H1 (cell line): Measurements from ENCODE around the gene AP2A2. TPM values are rescaled to one million over a fixed set of nuclear protein-coding genes. Genes with fewer than 3 reads are reported as not detected.

ENCODE experiments used
- CTCF ChIA-PET: fragments of 300-600 bp; sonication (Branson Sonifier 250); formaldehyde crosslinking; loops from one replicate; lab custom pipeline; 2021; ENCODE audit not compliant: partially characterized antibody; lab: Charles Lee
- POLR2A ChIA-PET: fragments of 300-600 bp; sonication (Branson Sonifier 250); formaldehyde crosslinking; loops from one replicate; lab custom pipeline; 2021; ENCODE audit warnings: inconsistent platforms; ENCODE audit not compliant: partially characterized antibody; lab: Charles Lee
- DNase-seq, 2 experiments: peaks; one replicate each; pipeline versions ENCODE4 v3.0.0 to v3.0.0-alpha.2; 2010 to 2022; ENCODE audit warnings: low spot score in 2 of 2, low read depth in 1 of 2, mixed read lengths in 1 of 2
- FAIRE-seq: peaks from 2 replicates; lab custom pipeline; 2011; peaks lifted over from hg19 to GRCh38; lab: Jason Lieb, UNC
- H2AFZ ChIP-seq: 2 replicates; pipeline ENCODE4 v1.8.1; 2012; ENCODE audit warnings: low read length, inconsistent platforms
- H2AK5ac ChIP-seq: 2 replicates; pipeline ENCODE4 v1.6.1; 2013; ENCODE audit warnings: low read depth, low read length
- H2BK120ac ChIP-seq: replicated peaks from 2 replicates; pipeline ENCODE3; 2013; ENCODE audit warnings: low read depth, low read length, inconsistent platforms
- H2BK12ac ChIP-seq: 2 replicates; pipeline ENCODE4 v1.6.1; 2013; ENCODE audit warnings: low read depth, low read length
- H2BK15ac ChIP-seq: 2 replicates; pipeline ENCODE4 v1.6.1; 2013; ENCODE audit warnings: low read length
- H2BK20ac ChIP-seq: 2 replicates; pipeline ENCODE4 v1.6.1; 2013; ENCODE audit warnings: low read length
- H2BK5ac ChIP-seq: 2 replicates; pipeline ENCODE4 v1.6.1; 2013; ENCODE audit warnings: low read depth, low read length
- H3K14ac ChIP-seq: 2 replicates; pipeline ENCODE4 v1.6.1; 2013; ENCODE audit warnings: inconsistent platforms; ENCODE audit not compliant: insufficient read length
- H3K18ac ChIP-seq: 2 replicates; pipeline ENCODE4 v1.6.1; 2013; ENCODE audit warnings: low read length; ENCODE audit errors: extremely low read depth
- H3K23ac ChIP-seq: 2 replicates; pipeline ENCODE4 v1.6.1; 2013; ENCODE audit warnings: inconsistent platforms; ENCODE audit not compliant: insufficient read length
- H3K23me2 ChIP-seq: 2 replicates; pipeline ENCODE4 v1.6.1; 2013; ENCODE audit warnings: low read depth, low read length
- H3K27ac ChIP-seq: 2 replicates; pipeline ENCODE4 v1.6.1; 2011; ENCODE audit warnings: low read depth, low read length, inconsistent platforms
- H3K27me3 ChIP-seq, 4 experiments: replicated peaks in 1 of 4; 1 replicate in 1 of 4; 2 replicates in 3 of 4; pipeline versions ENCODE4 v1.6.1 to v1.8.1; 2011 to 2013; ENCODE audit warnings: low read length in 3 of 4, mild to moderate bottlenecking in 3 of 4, inconsistent platforms in 2 of 4, mixed read lengths in 2 of 4, moderate library complexity in 1 of 4; ENCODE audit not compliant: control insufficient read depth in 3 of 4, insufficient read depth in 3 of 4; ENCODE audit errors: extremely low read depth in 1 of 4
- H3K36me3 ChIP-seq, 4 experiments: 2 replicates each; pipeline versions ENCODE4 v1.6.1 to v1.8.1; 2011 to 2013; ENCODE audit warnings: mild to moderate bottlenecking in 4 of 4, low read length in 3 of 4, moderate library complexity in 2 of 4, control low read depth in 1 of 4, inconsistent platforms in 1 of 4; ENCODE audit not compliant: insufficient read depth in 4 of 4, control insufficient read depth in 2 of 4
- H3K4ac ChIP-seq: replicated peaks from 2 replicates; pipeline ENCODE3; 2013; ENCODE audit warnings: low read length, low read depth, mixed read lengths, inconsistent platforms; ENCODE audit not compliant: insufficient read length
- H3K4me1 ChIP-seq, 4 experiments: replicated peaks in 1 of 4; 1 replicate in 1 of 4; 2 replicates in 3 of 4; pipeline versions ENCODE4 v1.6.1 to v1.8.1; 2011 to 2013; ENCODE audit warnings: low read length in 3 of 4, inconsistent platforms in 2 of 4, mixed read lengths in 1 of 4; ENCODE audit not compliant: insufficient read depth in 4 of 4, control insufficient read depth in 3 of 4
- H3K4me2 ChIP-seq, 2 experiments: 2 replicates each; pipeline versions ENCODE4 v1.6.1 to v1.8.1; 2011 to 2013; ENCODE audit warnings: low read depth in 2 of 2, low read length in 2 of 2, control low read depth in 1 of 2, inconsistent platforms in 1 of 2, mild to moderate bottlenecking in 1 of 2; ENCODE audit not compliant: insufficient read depth in 1 of 2
- H3K4me3 ChIP-seq, 4 experiments: fragments of 200-600, 300-600 bp in 1 of 4; sonication (generic), shearing (Covaris generic), sonication (Bioruptor Twin) in 1 of 4; 2 replicates each; pipeline versions ENCODE4 v1.5.1 to v1.8.1; 2011 to 2016; ENCODE audit warnings: low read length in 4 of 4, low read depth in 3 of 4, control low read depth in 2 of 4, inconsistent platforms in 2 of 4, mild to moderate bottlenecking in 2 of 4, mixed read lengths in 1 of 4, moderate library complexity in 1 of 4; ENCODE audit not compliant: insufficient read depth in 2 of 4; ENCODE audit errors: extremely low read depth in 1 of 4
- H3K56ac ChIP-seq: replicated peaks from 2 replicates; pipeline ENCODE3; 2013; ENCODE audit warnings: low read depth, mild to moderate bottlenecking, mixed read lengths, low read length, inconsistent platforms; ENCODE audit not compliant: insufficient read length
- H3K79me1 ChIP-seq: 2 replicates; pipeline ENCODE4 v1.6.1; 2013; ENCODE audit warnings: low read depth, low read length, control low read depth
- H3K79me2 ChIP-seq, 2 experiments: 2 replicates each; pipeline versions ENCODE4 v1.6.1 to v1.8.1; 2012 to 2013; ENCODE audit warnings: low read length in 2 of 2, mild to moderate bottlenecking in 2 of 2, inconsistent platforms in 1 of 2; ENCODE audit not compliant: insufficient read depth in 2 of 2, control insufficient read depth in 1 of 2
- H3K9ac ChIP-seq, 4 experiments: replicated peaks in 1 of 4; 1 replicate in 1 of 4; 2 replicates in 3 of 4; pipeline versions ENCODE4 v1.6.1 to v1.8.1; 2011 to 2013; ENCODE audit warnings: low read depth in 3 of 4, low read length in 3 of 4, control low read depth in 2 of 4, mild to moderate bottlenecking in 2 of 4, moderate library complexity in 2 of 4, inconsistent platforms in 1 of 4; ENCODE audit errors: extremely low read depth in 1 of 4
- H3K9me3 ChIP-seq, 2 experiments: 2 replicates each; pipeline versions ENCODE4 v1.6.1 to v1.8.1; 2012 to 2013; ENCODE audit warnings: mild to moderate bottlenecking in 2 of 2, moderate library complexity in 2 of 2, control low read depth in 1 of 2, inconsistent platforms in 1 of 2, low read depth in 1 of 2, low read length in 1 of 2, mixed read lengths in 1 of 2; ENCODE audit not compliant: insufficient read depth in 2 of 2
- H4K20me1 ChIP-seq, 2 experiments: replicated peaks in 1 of 2; 2 replicates each; pipeline versions ENCODE3 to v1.8.1; 2011 to 2013; ENCODE audit warnings: inconsistent platforms in 2 of 2, low read length in 2 of 2, mild to moderate bottlenecking in 1 of 2; ENCODE audit not compliant: insufficient read depth in 2 of 2, control insufficient read depth in 1 of 2
- H4K5ac ChIP-seq: 2 replicates; pipeline ENCODE4 v1.6.1; 2013; ENCODE audit warnings: low read length, low read depth, mixed read lengths, inconsistent platforms; ENCODE audit not compliant: insufficient read length
- H4K8ac ChIP-seq: 2 replicates; pipeline ENCODE4 v1.8.0; 2013; ENCODE audit warnings: mild to moderate bottlenecking, moderate library complexity, low read length, inconsistent platforms; ENCODE audit not compliant: insufficient read depth; ENCODE audit errors: extremely low read depth
- H4K91ac ChIP-seq: replicated peaks from 2 replicates; pipeline ENCODE3; 2013; ENCODE audit warnings: low read length, mixed read lengths, inconsistent platforms; ENCODE audit not compliant: insufficient read length
- CBX8 ChIP-seq: fragments of 300-800, 300-1000 bp; sonication (generic); IDR thresholded peaks from 2 replicates; pipeline ENCODE4 v1.7.1; 2016; ENCODE audit warnings: low read depth, low read length, borderline replicate concordance
- CHD2 ChIP-seq: IDR thresholded peaks from 2 replicates; pipeline ENCODE4 v1.6.1; 2012; ENCODE audit warnings: low read length, improper control_type of control experiment
- EZH2 ChIP-seq: fragments of 200-600 bp; sonication (generic); IDR thresholded peaks from 2 replicates; pipeline ENCODE4 v1.7.1; 2012; ENCODE audit warnings: low read depth, mild to moderate bottlenecking, moderate library complexity, low read length, inconsistent platforms; ENCODE audit not compliant: severe bottlenecking
- JUND ChIP-seq: IDR thresholded peaks from 2 replicates; pipeline ENCODE4 v1.6.1; 2011; ENCODE audit warnings: mild to moderate bottlenecking, improper control_type of control experiment, low read length
- MAFK ChIP-seq: IDR thresholded peaks from 2 replicates; pipeline ENCODE4 v1.6.1; 2012; ENCODE audit warnings: low read depth, mild to moderate bottlenecking, improper control_type of control experiment, low read length
- RFX5 ChIP-seq: IDR thresholded peaks from 2 replicates; pipeline ENCODE4 v1.6.1; 2011; ENCODE audit warnings: low read depth, low read length, improper control_type of control experiment, borderline replicate concordance
- RNF2 ChIP-seq: fragments of 200-900, 300-1000 bp; sonication (generic); IDR thresholded peaks from 2 replicates; pipeline ENCODE4 v1.7.1; 2016; ENCODE audit warnings: borderline replicate concordance, low read depth, mild to moderate bottlenecking, antibody characterized with exemption, low read length; ENCODE audit not compliant: poor library complexity, severe bottlenecking; ENCODE audit errors: missing control alignments
- SAP30 ChIP-seq: fragments of 300-600 bp; sonication (generic); IDR thresholded peaks from 2 replicates; pipeline ENCODE4 v1.7.1; 2012; ENCODE audit warnings: low read length, moderate library complexity, mild to moderate bottlenecking, inconsistent platforms; ENCODE audit not compliant: insufficient read depth, insufficient replicate concordance
- SIN3A ChIP-seq, 2 experiments: IDR thresholded peaks in 1 of 2; conservative IDR thresholded peaks in 1 of 2; 2 replicates each; pipeline ENCODE4 v1.6.1; 2011 to 2012; ENCODE audit warnings: low read length in 2 of 2, improper control_type of control experiment in 1 of 2, low read depth in 1 of 2, mild to moderate bottlenecking in 1 of 2
- TEAD4 ChIP-seq: IDR thresholded peaks from 2 replicates; pipeline ENCODE4 v1.6.1; 2012; ENCODE audit warnings: low read depth, low read length, inconsistent platforms, mixed read lengths
- YY1 ChIP-seq: IDR thresholded peaks from 2 replicates; pipeline ENCODE4 v1.6.1; 2011; ENCODE audit warnings: low read depth, mild to moderate bottlenecking, low read length
- ZNF274 ChIP-seq: IDR thresholded peaks from 2 replicates; pipeline ENCODE4 v1.7.0; 2012; ENCODE audit warnings: low read length, borderline replicate concordance; ENCODE audit errors: extremely low read depth
- WGBS, 2 experiments: shearing (Covaris generic) in 1 of 2; methylation state at CpG; one replicate each; pipeline versions ENCODE4 v1.1.6 to v1.1.7; 2013 to 2015; ENCODE audit warnings: low lambda C conversion rate in 2 of 2, mixed read lengths in 2 of 2, inconsistent platforms in 1 of 2, low coverage in 1 of 2, missing lambda C conversion rate in 1 of 2; ENCODE audit not compliant: insufficient replicate concordance in 2 of 2, insufficient coverage in 1 of 2, insufficient read length in 1 of 2; ENCODE audit errors: extremely low coverage in 1 of 2, missing lambda C conversion rate in 1 of 2; 5-methylcytosine and 5-hydroxymethylcytosine counted together
- polyA plus RNA-seq, 7 experiments: library from polyadenylated mRNA; depleted of rRNA in 3 of 7; stranded (reverse) in 5 of 7; unstranded in 2 of 7; fragments of >200 nt in 5 of 7; fragments of 200-250 nt in 2 of 7; gene quantifications; 1 replicate in 5 of 7; 2 replicates in 1 of 7; 4 replicates in 1 of 7; pipeline versions ENCODE4 v1.2.1 to v1.2.3, GENCODE V29; 2011 to 2013; ENCODE audit warnings: missing spikeins in 2 of 7, mixed read lengths in 2 of 7
- total RNA-seq: library from RNA; stranded (reverse); fragmentation: NEBNext Ultra II Directional; extraction: Animal tissue kit (Norgen Biotek cat#: 25700); gene quantifications from 2 replicates; pipeline ENCODE4 v1.2.1, GENCODE V29; 2021

The AP2A2 gene
- total and polyA plus RNA-seq, 2 of the 8 experiments (the other 6 are each of a cell fraction or from before 2014, with no cell fraction given), result 50.0 to 65.0 TPM

- TF ChIP-seq TEAD4, result no peak
Observed at GRCh38 chr11:1028291-1028540, 102.5 kb downstream of the AP2A2 start (continued).

GRCh38 chr11:1028616-1029015 is 102.9 kb downstream of the AP2A2 start:
- Histone ChIP-seq H3K4me1 (no peaks in the 10 kb centered on the region), H3K79me2 (no peaks in the 10 kb centered on the region), H4K91ac (peak overlapping the region; percentile 54), H4K5ac (no peak overlapping the region), H2BK15ac (no peak overlapping the region), H3K9ac (no peak overlapping the region), H3K18ac (no peak overlapping the region), H3K4me3 (no peak overlapping the region), H2BK20ac (no peak overlapping the region), H3K27me3 (no peaks in the 10 kb centered on the region), H2AFZ (no peak overlapping the region), H3K23me2 (peaks cover 7% of the 10 kb centered on the region), H3K56ac (no peak overlapping the region), H3K27ac (no peak overlapping the region), H2BK120ac (no peak overlapping the region), H3K23ac (no peak overlapping the region), H3K9me3 (no peaks in the 10 kb centered on the region), H2AK5ac (no peak overlapping the region), H3K14ac (no peak overlapping the region), H4K8ac (no peak overlapping the region), H3K4ac (no peak overlapping the region), H3K4me2 (no peak overlapping the region), H2BK5ac (no peak overlapping the region), H3K36me3 (no peaks in the 10 kb centered on the region), H3K79me1 (peaks cover 4% of the 10 kb centered on the region; the same call in 1 of the 2 replicates), H2BK12ac (no peak overlapping the region), H4K20me1 (peaks cover 0 to 7% of the 10 kb centered on the region in 2 experiments)
- DNase-seq, result no peak
- ChIA-PET POLR2A (interaction anchor here (0.9 to 2.5 kb wide), 2 partner anchors 13 to 14 kb away, joined by 3 to 12 read pairs; no protein-coding TSS in a partner anchor), CTCF (interaction anchor here (0.9 to 1.3 kb wide), 3 partner anchors 139 to 805 kb away, joined by 3 read pairs; no protein-coding TSS in a partner anchor)
- no peak for FAIRE-seq
- 93% methylated on average over 10 of the region's 14 CpGs; no CpG with 5 or more reads in 1 of the 2 experiments for WGBS, 2 experiments
- TF ChIP-seq CHD2, result no peak
- TF ChIP-seq JUND, result no peak
- no peak for TF ChIP-seq RFX5
- TF ChIP-seq ZNF274, result no peak
- TF ChIP-seq CBX8, result no peak
- TF ChIP-seq SIN3A (conservative IDR thresholded peaks at IDR 0.05 in 1 of 2, IDR thresholded peaks at IDR 0.05 in 1 of 2; ENCODE audit: low read depth in 1 of 2, low read length in 2 of 2), result no peak
- no peak for TF ChIP-seq RNF2
- no peak for TF ChIP-seq YY1
- TF ChIP-seq MAFK, result no peak
- TF ChIP-seq SAP30, result no peak
- no peak for TF ChIP-seq EZH2
